Neutrophil (primary cell): Measurements from ENCODE around the gene ERAP2.

Experiments used
- H3K27ac ChIP-seq: fragments of 200-600 bp; sonication (generic); 2 replicates; pipeline ENCODE4 v1.5.1; 2016; ENCODE audit warnings: mild to moderate bottlenecking, moderate library complexity
- H3K27me3 ChIP-seq: fragments of 200-600 bp; sonication (generic); 2 replicates; pipeline ENCODE4 v1.6.0; 2016; ENCODE audit warnings: mild to moderate bottlenecking
- H3K36me3 ChIP-seq: fragments of 200-600 bp; sonication (generic); 2 replicates; pipeline ENCODE4 v1.5.1; 2017
- H3K4me1 ChIP-seq, 2 experiments: fragments of 200-600 bp in 1 of 2; sonication (generic) in 1 of 2; 1 replicate in 1 of 2; 2 replicates in 1 of 2; pipeline versions ENCODE4 v1.5.1 to v1.6.1; 2013 to 2016; ENCODE audit warnings: low read depth in 1 of 2, low read length in 1 of 2, mild to moderate bottlenecking in 1 of 2, moderate library complexity in 1 of 2; ENCODE audit not compliant: control insufficient read depth in 1 of 2, insufficient read depth in 1 of 2
- H3K4me3 ChIP-seq, 2 experiments: fragments of 200-600 bp in 1 of 2; sonication (generic) in 1 of 2; 1 replicate in 1 of 2; 2 replicates in 1 of 2; pipeline ENCODE4 v1.5.1; 2013 to 2016; ENCODE audit warnings: low read depth in 1 of 2, low read length in 1 of 2, mild to moderate bottlenecking in 1 of 2, moderate library complexity in 1 of 2
- H3K9me3 ChIP-seq: fragments of 200-600 bp; sonication (generic); 2 replicates; pipeline ENCODE4 v1.5.1; 2016
- TF ChIP-seq, protein P1 (sequence below): fragments of 200-600 bp; sonication (generic); IDR thresholded peaks from 2 replicates; pipeline ENCODE4 v1.5.1; 2016; ENCODE audit warnings: antibody characterized with exemption

ERAP2 gene

GRCh38 chr5:96968074-96968473 lies 91.8 kb downstream of the ERAP2 start:
- TF ChIP-seq, protein P1, sequence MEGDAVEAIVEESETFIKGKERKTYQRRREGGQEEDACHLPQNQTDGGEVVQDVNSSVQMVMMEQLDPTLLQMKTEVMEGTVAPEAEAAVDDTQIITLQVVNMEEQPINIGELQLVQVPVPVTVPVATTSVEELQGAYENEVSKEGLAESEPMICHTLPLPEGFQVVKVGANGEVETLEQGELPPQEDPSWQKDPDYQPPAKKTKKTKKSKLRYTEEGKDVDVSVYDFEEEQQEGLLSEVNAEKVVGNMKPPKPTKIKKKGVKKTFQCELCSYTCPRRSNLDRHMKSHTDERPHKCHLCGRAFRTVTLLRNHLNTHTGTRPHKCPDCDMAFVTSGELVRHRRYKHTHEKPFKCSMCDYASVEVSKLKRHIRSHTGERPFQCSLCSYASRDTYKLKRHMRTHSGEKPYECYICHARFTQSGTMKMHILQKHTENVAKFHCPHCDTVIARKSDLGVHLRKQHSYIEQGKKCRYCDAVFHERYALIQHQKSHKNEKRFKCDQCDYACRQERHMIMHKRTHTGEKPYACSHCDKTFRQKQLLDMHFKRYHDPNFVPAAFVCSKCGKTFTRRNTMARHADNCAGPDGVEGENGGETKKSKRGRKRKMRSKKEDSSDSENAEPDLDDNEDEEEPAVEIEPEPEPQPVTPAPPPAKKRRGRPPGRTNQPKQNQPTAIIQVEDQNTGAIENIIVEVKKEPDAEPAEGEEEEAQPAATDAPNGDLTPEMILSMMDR, result no peak
- Histone ChIP-seq H3K4me1 (peaks cover 6 to 8% of the 10 kb centered on the region in 2 experiments), H3K36me3 (no peaks in the 10 kb centered on the region), H3K27ac (no peak overlapping the region), H3K27me3 (no peaks in the 10 kb centered on the region), H3K4me3 (no peak overlapping the region), H3K9me3 (no peaks in the 10 kb centered on the region)

DNA sequence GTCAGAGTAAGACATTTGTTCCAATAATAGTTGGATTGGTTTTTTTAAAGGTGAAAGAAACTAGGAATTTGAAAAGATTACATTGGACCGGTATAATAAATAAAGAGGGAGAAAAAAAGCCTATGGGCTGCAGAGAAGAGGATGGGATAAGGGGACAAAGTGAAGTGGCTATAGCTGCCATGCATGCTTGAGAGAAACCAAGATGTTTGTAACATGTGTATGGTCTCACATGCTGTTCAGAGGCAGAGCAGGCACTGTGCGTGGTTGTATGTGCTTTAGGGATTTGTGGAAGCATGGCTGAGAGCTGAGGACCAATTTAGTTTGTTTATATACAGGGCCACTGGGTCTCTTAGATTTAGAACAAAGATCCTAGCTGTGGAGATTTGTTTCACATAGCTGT lies 92.3 kb downstream of the ERAP2 start:
- Histone ChIP-seq H3K27ac (no peak overlapping the region), H3K27me3 (no peaks in the 10 kb centered on the region), H3K9me3 (no peaks in the 10 kb centered on the region), H3K4me3 (no peak overlapping the region), H3K4me1 (peaks cover under 1 to 2% of the 10 kb centered on the region in 2 experiments), H3K36me3 (no peaks in the 10 kb centered on the region)
- TF ChIP-seq, protein P1, result no peak
